HEK293T (cell line): ENCODE data around the gene CRIM1.

Experiments used
- CTCF ChIA-PET: fragments of 350-600 bp; formaldehyde crosslinking; extraction: SDS; loops from one replicate; lab custom pipeline; 2021; ENCODE audit warnings: antibody characterized with exemption, inconsistent platforms; lab: Yijun Ruan, JAX
- POLR2A ChIA-PET: fragments of 350-600 bp; formaldehyde crosslinking; extraction: SDS; loops from one replicate; lab custom pipeline; 2020; ENCODE audit warnings: antibody characterized with exemption, inconsistent platforms; lab: Yijun Ruan, JAX
- DNase-seq: peaks from one replicate; pipeline ENCODE4 v3.0.0; 2012; ENCODE audit warnings: mixed read lengths; ENCODE audit errors: extremely low spot score
- ARNT ChIP-seq: fragments of 450-650 bp; IDR thresholded peaks from 2 replicates; pipeline ENCODE4 v1.6.1; 2017; ENCODE audit warnings: mild to moderate bottlenecking
- BHLHE40 ChIP-seq: fragments of 450-650 bp; IDR thresholded peaks from 2 replicates; pipeline ENCODE4 v1.6.1; 2016; ENCODE audit warnings: mild to moderate bottlenecking, moderate library complexity, borderline replicate concordance
- CTBP1 ChIP-seq: fragments of 450-650 bp; IDR thresholded peaks from 2 replicates; pipeline ENCODE4 v1.6.1; 2016; ENCODE audit warnings: borderline replicate concordance
- ELF4 ChIP-seq: fragments of 450-650 bp; IDR thresholded peaks from 2 replicates; pipeline ENCODE4 v1.6.1; 2017; ENCODE audit warnings: antibody characterized with exemption
- FOXA1 ChIP-seq: fragments of 450-650 bp; IDR thresholded peaks from 2 replicates; pipeline ENCODE4 v1.6.1; 2016; ENCODE audit warnings: mild to moderate bottlenecking
- FOXK2 ChIP-seq: fragments of 450-650 bp; IDR thresholded peaks from 2 replicates; pipeline ENCODE4 v1.6.1; 2016; ENCODE audit warnings: mild to moderate bottlenecking
- FOXM1 ChIP-seq: fragments of 450-650 bp; IDR thresholded peaks from 2 replicates; pipeline ENCODE4 v1.6.1; 2017; ENCODE audit warnings: mild to moderate bottlenecking, borderline replicate concordance
- HDGF ChIP-seq: fragments of 450-650 bp; IDR thresholded peaks from 2 replicates; pipeline ENCODE4 v1.6.1; 2017; ENCODE audit warnings: antibody characterized with exemption, borderline replicate concordance
- L3MBTL2 ChIP-seq: fragments of 450-650 bp; conservative IDR thresholded peaks from 2 replicates; pipeline ENCODE4 v1.6.1; 2016; ENCODE audit warnings: mild to moderate bottlenecking
- LEF1 ChIP-seq: fragments of 450-650 bp; IDR thresholded peaks from 2 replicates; pipeline ENCODE4 v1.6.1; 2017; ENCODE audit warnings: mild to moderate bottlenecking, borderline replicate concordance
- NFRKB ChIP-seq: fragments of 450-650 bp; IDR thresholded peaks from 2 replicates; pipeline ENCODE4 v1.6.1; 2016; ENCODE audit warnings: mild to moderate bottlenecking, moderate library complexity
- SP1 ChIP-seq: fragments of 450-650 bp; IDR thresholded peaks from 2 replicates; pipeline ENCODE4 v1.6.1; 2017
- SUZ12 ChIP-seq: fragments of 450-650 bp; IDR thresholded peaks from 2 replicates; pipeline ENCODE4 v1.6.1; 2016; ENCODE audit warnings: mild to moderate bottlenecking
- TARDBP ChIP-seq: fragments of 450-650 bp; IDR thresholded peaks from 2 replicates; pipeline ENCODE4 v1.6.1; 2016
- ZNF384 ChIP-seq: fragments of 450-650 bp; IDR thresholded peaks from 2 replicates; pipeline ENCODE4 v1.6.1; 2016
- TF ChIP-seq, protein P1 (sequence below): fragments of 450-650 bp; IDR thresholded peaks from 2 replicates; pipeline ENCODE4 v1.6.1; 2016

CRIM1 gene

DNA sequence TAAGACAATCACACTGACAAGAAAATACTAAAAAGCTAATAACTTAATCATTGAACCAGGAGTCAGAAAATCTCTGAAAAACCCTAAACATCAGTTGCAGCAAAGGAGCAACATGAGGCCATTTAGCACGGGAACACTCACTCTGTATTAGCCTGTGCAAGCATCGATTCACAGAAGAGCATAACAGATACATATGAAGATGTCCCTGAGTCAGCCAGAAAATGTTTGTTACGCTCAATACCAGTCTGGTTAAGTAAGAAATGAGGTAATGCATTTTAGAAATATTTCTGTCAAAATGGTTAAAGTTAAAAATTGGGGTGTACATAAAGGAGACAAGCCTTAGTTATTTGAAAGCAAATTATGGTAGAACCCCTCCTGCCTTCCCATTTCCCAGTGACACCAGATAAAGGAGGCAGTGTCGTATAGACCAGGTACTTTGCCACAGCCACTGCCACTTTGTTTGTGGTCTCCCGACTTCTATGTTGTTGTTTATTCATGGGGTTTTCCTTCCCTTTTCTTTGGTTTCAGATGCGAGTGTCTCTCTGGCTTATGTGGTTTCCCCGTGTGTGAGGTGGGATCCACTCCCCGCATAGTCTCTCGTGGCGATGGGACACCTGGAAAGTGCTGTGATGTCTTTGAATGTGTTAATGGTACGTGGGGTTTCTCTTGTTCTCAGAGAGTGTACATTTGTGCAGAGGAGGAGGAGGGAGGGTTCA is 108.6 kb downstream of the CRIM1 start:
- ChIA-PET CTCF (no interaction called here), POLR2A (no interaction called here)
- DNase-seq, result no peak
- TF ChIP-seq ELF4 (no peak), HDGF (no peak), CTBP1 (no peak), FOXM1 (no peak), NFRKB (no peak), SUZ12 (no peak), FOXA1 (no peak)
- TF ChIP-seq, protein P1, sequence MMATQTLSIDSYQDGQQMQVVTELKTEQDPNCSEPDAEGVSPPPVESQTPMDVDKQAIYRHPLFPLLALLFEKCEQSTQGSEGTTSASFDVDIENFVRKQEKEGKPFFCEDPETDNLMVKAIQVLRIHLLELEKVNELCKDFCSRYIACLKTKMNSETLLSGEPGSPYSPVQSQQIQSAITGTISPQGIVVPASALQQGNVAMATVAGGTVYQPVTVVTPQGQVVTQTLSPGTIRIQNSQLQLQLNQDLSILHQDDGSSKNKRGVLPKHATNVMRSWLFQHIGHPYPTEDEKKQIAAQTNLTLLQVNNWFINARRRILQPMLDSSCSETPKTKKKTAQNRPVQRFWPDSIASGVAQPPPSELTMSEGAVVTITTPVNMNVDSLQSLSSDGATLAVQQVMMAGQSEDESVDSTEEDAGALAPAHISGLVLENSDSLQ, result no peak

DNA sequence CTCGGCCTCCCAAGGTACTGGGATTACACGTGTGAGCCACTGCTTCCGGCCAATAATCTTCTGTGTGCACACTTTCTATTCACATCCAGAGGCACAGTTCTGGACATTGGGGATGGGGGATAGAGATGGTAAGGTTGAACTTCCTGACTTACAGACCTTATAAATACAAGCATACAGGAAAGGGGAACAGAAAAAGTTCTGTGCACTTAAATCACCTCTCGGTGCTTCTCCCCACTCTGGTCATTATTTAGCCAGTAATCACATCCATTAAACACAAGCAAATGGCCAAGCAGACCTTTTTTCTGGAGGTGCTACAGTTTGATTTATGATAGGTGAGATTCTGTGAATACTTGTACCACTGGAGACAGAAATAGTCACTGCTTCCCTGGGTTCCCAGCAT is 110.6 kb downstream of the CRIM1 start:
- no peak for DNase-seq
- TF ChIP-seq, protein P1, result no peak
- TF ChIP-seq TARDBP (no peak), FOXA1 (no peak), NFRKB (no peak), SUZ12 (no peak), ELF4 (no peak), SP1 (no peak), CTBP1 (no peak), FOXK2 (no peak), ZNF384 (no peak), BHLHE40 (no peak), LEF1 (no peak), HDGF (no peak), L3MBTL2 (no peak), FOXM1 (no peak), ARNT (no peak)
- POLR2A ChIA-PET, result no interaction called here
- CTCF ChIA-PET, result interaction anchor here (0.6 kb wide), 1 partner anchor 956 kb away, joined by 3 read pairs; no protein-coding TSS in a partner anchor

DNA sequence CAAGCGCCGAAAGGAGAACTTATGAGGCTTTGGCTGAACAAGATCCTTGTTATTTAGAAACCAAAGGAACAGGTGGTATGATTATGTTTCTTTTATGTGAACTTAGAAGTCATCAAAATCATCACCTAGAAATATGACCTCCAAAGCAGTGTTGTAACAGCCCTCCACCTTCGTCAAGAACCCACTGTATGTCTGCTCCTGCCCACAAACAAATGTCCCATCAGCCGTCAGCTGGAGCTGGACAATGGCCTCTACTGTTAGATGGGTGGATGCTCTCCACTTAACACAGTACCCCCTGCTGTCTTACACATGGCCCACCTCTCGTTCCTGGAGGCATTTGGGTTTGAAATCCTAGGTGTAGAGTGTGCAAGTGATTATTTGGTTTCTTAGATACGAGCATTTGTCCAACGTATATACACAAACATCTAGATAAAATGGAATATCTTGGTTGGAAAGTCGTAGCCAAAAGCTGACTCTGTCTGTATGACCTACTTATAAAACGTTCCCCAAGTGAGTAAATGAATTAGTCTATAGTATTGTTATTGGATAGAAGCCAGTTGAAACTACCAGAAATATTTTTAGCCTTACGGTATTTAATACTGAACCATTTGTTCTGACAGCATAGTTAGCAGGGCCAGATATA is 113.0 kb downstream of the CRIM1 start:
- no peak for DNase-seq
- POLR2A ChIA-PET, result no interaction called here
- TF ChIP-seq CTBP1 (no peak), HDGF (no peak), NFRKB (no peak), FOXM1 (no peak), BHLHE40 (no peak), SP1 (no peak), ELF4 (no peak)
- CTCF ChIA-PET, result no interaction called here

DNA sequence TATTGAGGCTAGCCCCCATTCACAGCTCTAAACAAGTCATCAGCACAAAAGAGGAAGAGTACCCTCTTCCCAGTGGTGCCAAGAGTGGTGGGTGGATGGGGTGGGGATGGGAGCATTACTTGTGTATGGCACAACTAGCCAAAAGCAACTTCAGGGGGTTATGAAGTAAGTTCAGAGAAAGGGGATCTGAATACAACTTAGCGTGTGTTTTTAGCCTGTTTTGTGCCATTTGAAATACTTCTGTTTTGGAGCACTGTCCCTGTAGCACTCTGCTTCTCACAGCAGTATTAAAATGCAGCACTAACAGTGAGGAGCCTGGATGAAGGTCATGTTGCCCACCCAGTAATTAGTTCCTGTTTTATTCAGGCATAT is 113.5 kb downstream of the CRIM1 start:
- TF ChIP-seq SUZ12 (no peak), LEF1 (no peak), ELF4 (no peak), SP1 (no peak), FOXA1 (no peak), FOXK2 (no peak)
- TF ChIP-seq, protein P1, result no peak
- ChIA-PET POLR2A (no interaction called here), CTCF (no interaction called here)
- DNase-seq, result no peak

DNA sequence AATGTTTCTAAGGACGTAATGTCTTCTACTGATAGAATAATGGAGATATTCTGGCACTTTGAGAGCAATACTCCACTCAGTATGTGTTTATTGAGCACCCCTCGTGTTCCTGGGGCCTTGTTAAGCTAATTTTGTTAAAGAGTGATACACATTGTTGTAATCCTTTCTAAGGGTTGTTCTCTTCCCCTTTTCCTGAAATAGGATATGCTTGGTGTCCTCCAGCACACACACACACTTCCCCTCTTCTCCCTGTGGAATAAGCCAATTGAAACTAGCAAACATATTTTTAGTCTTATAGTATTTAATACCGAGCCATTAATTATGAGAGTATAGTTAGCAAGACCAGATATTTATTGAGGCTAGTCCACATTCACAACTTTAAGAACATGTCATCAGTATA is 114.1 kb downstream of the CRIM1 start:
- CTCF ChIA-PET, result interaction anchor here (1.0 kb wide), 1 partner anchor 117 kb away, joined by 3 read pairs; no protein-coding TSS in a partner anchor
- DNase-seq, result no peak
- POLR2A ChIA-PET, result no interaction called here
- no peak for TF ChIP-seq FOXK2
- TF ChIP-seq SP1, result no peak
- TF ChIP-seq HDGF, result no peak
- no peak for TF ChIP-seq TARDBP
- no peak for TF ChIP-seq SUZ12
- TF ChIP-seq ZNF384, result no peak
- TF ChIP-seq FOXA1, result no peak

DNA sequence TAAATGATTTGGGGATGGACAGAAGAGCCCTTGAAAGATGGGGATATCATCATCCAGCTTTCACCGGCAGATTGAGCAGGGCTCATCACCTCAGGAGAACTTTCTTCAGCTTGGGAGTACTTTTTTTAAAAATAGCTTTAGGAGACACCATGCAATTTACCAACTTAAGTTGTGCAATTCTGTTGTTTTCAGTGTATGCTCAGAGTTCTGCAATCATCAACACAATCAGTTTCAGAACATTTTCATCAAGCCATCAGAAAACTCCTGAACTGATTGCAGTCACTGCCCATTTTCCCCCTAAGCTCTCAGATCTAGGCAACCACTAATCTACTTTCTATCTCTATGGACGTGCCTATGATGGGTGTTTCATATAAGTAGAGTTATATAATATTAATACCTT is 117.7 kb downstream of the CRIM1 start:
- POLR2A ChIA-PET, result no interaction called here
- TF ChIP-seq SUZ12 (no peak), NFRKB (no peak), FOXA1 (no peak), FOXM1 (no peak), LEF1 (no peak)
- TF ChIP-seq, protein P1, result no peak
- DNase-seq, result no peak
- CTCF ChIA-PET, result no interaction called here
